GM21576 (cell line): ENCODE data around the gene THAP7.
A peak's percentile ranks its signal among the peaks of the same experiment; 100 is the strongest.

Experiments
- ATAC-seq: cut with Tn5 transposase; IDR thresholded peaks from one replicate; pipeline ENCODE4 v1.9.1; 2021; ENCODE audit warnings: mild to moderate bottlenecking, moderate library complexity; ENCODE audit not compliant: unreplicated experiment

THAP7 gene

GRCh38 chr22:21031545-21032036 lies 29.7 kb upstream of the THAP7 start:
- ATAC-seq: no peak

- no peak for ATAC-seq
These were observed 29.0 kb upstream of the THAP7 start for GRCh38 chr22:21030621-21031544.

- ATAC-seq: no peak
These were observed 28.1 kb upstream of the THAP7 start for GRCh38 chr22:21030032-21030431.

GRCh38 chr22:21029486-21030025 lies 27.6 kb upstream of the THAP7 start:
- ATAC-seq: no peak

- no peak for ATAC-seq
These were observed 26.6 kb upstream of the THAP7 start for GRCh38 chr22:21028277-21029251.

- no peak for ATAC-seq
These were observed 25.1 kb upstream of the THAP7 start for GRCh38 chr22:21026783-21027692.

GRCh38 chr22:21025763-21026755 lies 24.1 kb upstream of the THAP7 start:
- no peak for ATAC-seq

- no peak for ATAC-seq
These were observed 23.3 kb upstream of the THAP7 start for GRCh38 chr22:21025266-21025665.

GRCh38 chr22:21022955-21023614 lies 21.2 kb upstream of the THAP7 start:
- no peak for ATAC-seq

- ATAC-seq: no peak
These were observed 20.6 kb upstream of the THAP7 start for GRCh38 chr22:21022507-21022906.

- ATAC-seq: no peak
These were observed 19.0 kb upstream of the THAP7 start for GRCh38 chr22:21020802-21021429.

- no peak for ATAC-seq
These were observed 16.4 kb upstream of the THAP7 start for GRCh38 chr22:21018314-21018713.

- no peak for ATAC-seq
These were observed 14.9 kb upstream of the THAP7 start for GRCh38 chr22:21016644-21017420.

GRCh38 chr22:21015466-21016006 lies 13.6 kb upstream of the THAP7 start:
- no peak for ATAC-seq

GRCh38 chr22:21014726-21015465 lies 13.0 kb upstream of the THAP7 start, which contains the start of gene P2RX6:
Gene P2RX6, plus strand, starts transcription at chr22:21015165. Its CDS starts 10 bp downstream, at chr22:21015175.
- ATAC-seq: no peak

GRCh38 chr22:21014202-21014725 lies 12.3 kb upstream of the THAP7 start:
- ATAC-seq: peak; percentile 76
